DMS53 (cell line): ENCODE results near the gene CDH8.

Experiments used
- DNase-seq: peaks from one replicate; lab custom pipeline; 2025; lab: John Stamatoyannopoulos, UW

Gene CDH8

GRCh38 chr16:62029947-62030346 lies 6.3 kb downstream of the CDH8 start:
- no peak for DNase-seq

- DNase-seq: no peak
These were observed 13.6 kb downstream of the CDH8 start for GRCh38 chr16:62022688-62023087.

GRCh38 chr16:62021161-62021581 lies 15.1 kb downstream of the CDH8 start:
- no peak for DNase-seq

GRCh38 chr16:62020681-62021080 lies 15.6 kb downstream of the CDH8 start:
- no peak for DNase-seq

- no peak for DNase-seq
These were observed 16.4 kb downstream of the CDH8 start for GRCh38 chr16:62019851-62020250.

- no peak for DNase-seq
These were observed 17.8 kb downstream of the CDH8 start for GRCh38 chr16:62018301-62019060.

GRCh38 chr16:62014319-62014923 lies 21.8 kb downstream of the CDH8 start:
- no peak for DNase-seq

GRCh38 chr16:62010186-62010585 lies 26.1 kb downstream of the CDH8 start:
- no peak for DNase-seq

- peak; percentile 8 for DNase-seq
These were observed 37.8 kb downstream of the CDH8 start for GRCh38 chr16:61998460-61998859.

GRCh38 chr16:61993108-61993507 lies 43.1 kb downstream of the CDH8 start:
- DNase-seq: no peak

GRCh38 chr16:61987474-61988012 lies 48.7 kb downstream of the CDH8 start:
- no peak for DNase-seq

GRCh38 chr16:61969077-61969382 lies 67.2 kb downstream of the CDH8 start:
- DNase-seq: peak; percentile 42

- no peak for DNase-seq
These were observed 67.8 kb downstream of the CDH8 start for GRCh38 chr16:61968242-61969076.

- DNase-seq: no peak
These were observed 79.0 kb downstream of the CDH8 start for GRCh38 chr16:61957075-61957855.

- no peak for DNase-seq
These were observed 83.4 kb downstream of the CDH8 start for GRCh38 chr16:61952841-61953240.

GRCh38 chr16:61948414-61948813 lies 87.8 kb downstream of the CDH8 start:
- no peak for DNase-seq

GRCh38 chr16:61946019-61946418 lies 90.2 kb downstream of the CDH8 start:
- no peak for DNase-seq

GRCh38 chr16:61945511-61945910 lies 90.7 kb downstream of the CDH8 start:
- no peak for DNase-seq

- DNase-seq: no peak
These were observed 92.2 kb downstream of the CDH8 start for GRCh38 chr16:61944004-61944403.

- no peak for DNase-seq
These were observed 95.6 kb downstream of the CDH8 start for GRCh38 chr16:61940611-61941010.

GRCh38 chr16:61937646-61938045 lies 98.6 kb downstream of the CDH8 start:
- DNase-seq: no peak

GRCh38 chr16:61936522-61936921 lies 99.7 kb downstream of the CDH8 start:
- DNase-seq: peak; percentile 7
